HG03442 (cell line): ENCODE data around the gene UVSSA.
"Not testable (repeated sequence)": the region's sequence is repeated elsewhere in the genome, so short reads cannot be mapped to it uniquely, and the experiment has no call there.

ENCODE experiments used
- ATAC-seq: cut with Tn5 transposase; IDR thresholded peaks from one replicate; pipeline ENCODE4 v1.9.1; 2021; ENCODE audit warnings: mild to moderate bottlenecking, moderate library complexity; ENCODE audit not compliant: unreplicated experiment

The UVSSA gene

GRCh38 chr4:1385373-1386340 lies 38.6 kb downstream of the UVSSA start:
- no peak for ATAC-seq

DNA sequence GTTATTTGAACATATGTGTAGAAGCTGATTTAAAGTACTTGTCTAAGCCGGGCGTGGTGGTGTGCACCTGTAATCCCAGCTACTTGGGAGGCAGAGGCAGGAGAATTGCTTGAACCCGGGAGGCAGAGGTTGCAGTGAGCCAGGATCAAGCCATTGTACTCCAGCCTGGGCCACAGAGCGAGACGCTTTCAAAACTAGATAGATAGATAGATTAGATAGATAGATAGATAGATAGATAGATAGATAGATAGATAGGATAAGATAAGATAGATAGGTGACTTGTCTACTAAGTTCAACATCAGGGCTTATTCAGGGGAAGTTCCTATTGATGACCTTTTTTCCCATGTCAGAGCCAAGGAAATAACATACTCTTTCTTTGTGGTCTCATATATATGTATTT lies 46.4 kb downstream of the UVSSA start:
- not testable (repeated sequence) for ATAC-seq

- no peak for ATAC-seq
Measured at GRCh38 chr4:1393866-1394265, 46.9 kb downstream of the UVSSA start.

GRCh38 chr4:1394554-1395388 lies 47.8 kb downstream of the UVSSA start:
- not testable (repeated sequence) for ATAC-seq

DNA sequence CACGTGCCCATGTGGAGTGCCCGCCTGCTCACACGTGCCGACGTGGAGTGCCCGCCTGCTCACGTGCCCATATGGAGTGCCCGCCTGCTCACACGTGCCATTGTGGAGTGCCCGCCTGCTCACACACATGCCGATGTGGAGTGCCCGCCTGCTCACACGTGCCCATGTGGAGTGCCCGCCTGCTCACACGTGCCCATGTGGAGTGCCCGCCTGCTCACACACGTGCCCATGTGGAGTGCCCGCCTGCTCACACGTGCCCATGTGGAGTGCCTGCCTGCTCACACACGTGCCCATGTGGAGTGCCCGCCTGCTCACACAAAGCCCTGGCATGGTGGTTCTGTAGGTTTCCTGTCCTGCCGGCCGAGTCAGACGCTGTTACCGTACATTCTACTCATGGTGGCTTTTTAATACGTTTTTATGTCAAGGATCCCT lies 48.4 kb downstream of the UVSSA start:
- ATAC-seq, result not testable (repeated sequence)

GRCh38 chr4:1395941-1396805 lies 49.2 kb downstream of the UVSSA start:
- ATAC-seq, result no peak

- no peak for ATAC-seq
Measured at GRCh38 chr4:1396806-1397455, 49.9 kb downstream of the UVSSA start.

GRCh38 chr4:1398681-1399507 lies 51.9 kb downstream of the UVSSA start:
- ATAC-seq, result no peak

DNA sequence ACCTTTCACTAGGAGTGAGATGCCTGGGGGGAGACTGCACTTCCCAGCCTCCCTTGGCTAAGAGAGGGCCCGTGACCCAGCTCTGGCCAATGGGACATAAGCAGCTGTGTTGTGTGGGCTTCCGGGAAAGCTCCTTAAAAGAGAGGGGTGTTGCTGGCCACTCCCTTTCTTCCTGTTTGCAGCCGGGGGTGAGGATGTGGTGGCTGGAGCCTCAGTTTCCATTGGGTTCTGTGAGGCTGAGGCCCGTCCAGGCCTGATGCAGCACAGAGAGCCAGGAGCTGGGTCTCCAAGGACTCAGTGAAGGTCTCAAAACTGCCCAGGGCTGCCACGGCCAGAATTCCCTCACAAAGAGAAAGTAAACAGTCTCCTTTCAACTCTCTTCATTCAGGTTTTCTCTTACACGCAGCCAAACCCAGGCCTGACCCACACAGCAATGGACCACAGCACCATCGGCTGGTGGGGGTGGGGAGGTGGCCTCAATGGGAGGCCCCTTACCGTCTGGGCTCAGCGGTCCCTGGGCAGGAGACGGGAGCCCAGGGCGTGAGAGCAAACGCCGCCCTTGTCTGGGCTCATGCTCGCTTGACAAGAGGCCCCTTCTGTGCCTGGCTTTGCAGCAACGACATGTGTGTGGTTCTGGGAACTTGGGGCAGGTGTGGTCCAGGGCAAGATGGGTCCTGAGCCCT lies 52.6 kb downstream of the UVSSA start:
- ATAC-seq, result no peak

DNA sequence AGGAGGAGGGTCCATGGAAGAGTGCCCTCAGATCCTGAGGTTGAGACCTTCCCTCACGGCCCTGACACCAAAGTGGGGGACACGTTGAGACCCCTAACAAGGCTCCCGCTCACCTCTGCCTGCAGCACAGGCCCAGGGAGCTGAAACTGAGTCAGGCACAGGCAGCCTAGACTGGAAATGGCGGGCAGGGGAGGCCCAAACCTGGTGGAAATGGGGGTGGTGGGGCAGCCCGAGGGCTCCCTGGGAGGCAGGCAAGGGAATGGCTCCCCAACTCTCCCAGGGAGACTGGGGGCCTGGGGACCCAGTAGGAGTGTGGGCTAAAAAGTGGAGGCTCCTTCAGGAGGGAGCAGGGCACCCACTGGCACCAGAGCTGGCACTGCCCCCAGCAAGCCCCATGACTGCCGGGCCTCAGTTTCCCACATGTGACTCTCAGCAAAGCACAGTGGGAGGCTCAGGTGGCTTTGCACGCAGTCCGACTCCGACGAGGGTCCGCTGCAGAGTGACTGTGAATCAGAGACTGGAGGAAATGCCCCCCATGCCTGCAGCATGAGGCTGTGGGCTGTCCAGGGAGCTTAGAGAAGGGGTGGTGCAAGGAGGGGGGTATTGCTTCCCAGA lies 53.3 kb downstream of the UVSSA start:
- ATAC-seq, result no peak

DNA sequence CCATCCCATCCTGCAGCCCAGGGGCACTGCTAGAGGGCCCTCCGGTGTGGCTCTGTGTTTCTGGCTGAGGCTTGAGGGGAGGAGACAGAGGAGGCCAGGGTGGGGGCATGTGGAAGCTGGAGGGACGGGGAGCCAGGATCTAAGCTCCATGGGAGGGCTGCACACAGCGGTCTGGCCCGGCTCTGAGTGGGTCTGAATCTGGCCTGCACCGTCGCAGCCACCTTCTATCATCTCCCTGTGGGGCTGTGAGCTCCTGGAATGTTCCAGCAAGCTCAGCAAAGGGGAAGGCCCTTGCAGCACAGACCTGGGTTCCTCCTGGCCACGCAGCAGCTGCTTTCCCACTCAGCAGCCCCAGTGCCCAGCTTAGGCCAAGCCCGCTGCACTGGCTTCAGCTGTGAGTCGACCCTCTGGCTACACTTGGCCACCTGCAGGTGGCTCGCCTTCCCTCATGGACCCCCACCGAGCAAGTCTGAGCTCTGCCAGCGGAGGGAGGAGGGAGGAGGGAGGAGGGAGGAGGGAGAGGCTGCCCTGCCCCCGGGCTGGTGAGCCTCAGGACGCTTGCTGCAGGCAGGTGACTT lies 53.9 kb downstream of the UVSSA start:
- ATAC-seq, result no peak

- ATAC-seq, result no peak
Measured at GRCh38 chr4:1401409-1402020, 54.5 kb downstream of the UVSSA start.

DNA sequence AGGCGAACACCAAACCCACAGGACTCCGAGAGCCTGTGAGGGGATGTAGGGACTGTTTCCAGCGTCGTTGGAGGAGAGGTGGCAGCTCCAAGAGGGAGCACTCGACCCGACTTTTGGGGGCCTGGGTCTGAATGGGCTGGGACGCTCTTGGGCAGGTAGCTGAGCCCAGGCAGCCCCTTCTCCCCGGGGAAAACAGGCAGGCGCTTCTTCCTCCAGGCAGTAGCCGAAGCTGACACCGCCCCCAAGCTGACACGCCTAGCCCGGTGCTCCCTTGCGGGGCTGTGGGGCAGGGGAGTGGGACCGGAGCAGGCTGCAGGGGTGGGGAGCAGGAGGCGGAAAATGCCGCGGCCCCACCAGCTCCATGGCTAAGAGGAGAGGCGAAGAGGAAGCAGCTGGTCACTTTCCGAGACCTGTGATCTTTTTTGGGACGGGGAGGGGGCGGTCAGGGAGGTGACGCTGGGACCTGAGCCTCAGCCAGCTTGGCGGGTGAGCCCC lies 55.1 kb downstream of the UVSSA start:
- ATAC-seq, result no peak

GRCh38 chr4:1402516-1403091 lies 55.6 kb downstream of the UVSSA start:
- no peak for ATAC-seq

- ATAC-seq, result no peak
Measured at GRCh38 chr4:1403177-1403583, 56.2 kb downstream of the UVSSA start.

- ATAC-seq, result no peak
Measured at GRCh38 chr4:1403591-1404572, 56.9 kb downstream of the UVSSA start.
